HG03571 (cell line): ENCODE data around the gene INSR.
"Not testable (repeated sequence)": the region's sequence is repeated elsewhere in the genome, so short reads cannot be mapped to it uniquely, and the experiment has no call there.

Source experiments
- ATAC-seq: cut with Tn5 transposase; IDR thresholded peaks from one replicate; pipeline ENCODE4 v1.9.1; 2021; ENCODE audit not compliant: unreplicated experiment

INSR gene

GRCh38 chr19:7293762-7294557 is at the start of gene INSR:
INSR (minus strand) TSS chr19:7294414; CDS start chr19:7293891, 523 bp downstream.
- peak; percentile 49 for ATAC-seq

GRCh38 chr19:7342143-7342542 is 47.9 kb upstream of the INSR start:
- ATAC-seq: no peak

- no peak for ATAC-seq
Observed at GRCh38 chr19:7340959-7341837, 47.0 kb upstream of the INSR start.

- peak; percentile 73 for ATAC-seq
Observed at GRCh38 chr19:7337380-7338194, 43.4 kb upstream of the INSR start.

- ATAC-seq: no peak
Observed at GRCh38 chr19:7336321-7336973, 42.2 kb upstream of the INSR start.

GRCh38 chr19:7333198-7334118 is 39.2 kb upstream of the INSR start:
- ATAC-seq: no peak

- ATAC-seq: no peak
Observed at GRCh38 chr19:7331446-7331845, 37.2 kb upstream of the INSR start.

GRCh38 chr19:7328647-7329046 is 34.4 kb upstream of the INSR start:
- no peak for ATAC-seq

GRCh38 chr19:7327802-7328201 is 33.6 kb upstream of the INSR start:
- ATAC-seq: no peak

- ATAC-seq: no peak
Observed at GRCh38 chr19:7326105-7326877, 32.1 kb upstream of the INSR start.

- no peak for ATAC-seq
Observed at GRCh38 chr19:7318176-7318575, 24.0 kb upstream of the INSR start.

GRCh38 chr19:7312816-7313215 is 18.6 kb upstream of the INSR start:
- ATAC-seq: no peak

- ATAC-seq: no peak
Observed at GRCh38 chr19:7311911-7312310, 17.7 kb upstream of the INSR start.

GRCh38 chr19:7308327-7308726 is 14.1 kb upstream of the INSR start:
- ATAC-seq: not testable (repeated sequence)

- no peak for ATAC-seq
Observed at GRCh38 chr19:7307590-7308218, 13.5 kb upstream of the INSR start.

GRCh38 chr19:7304200-7304599 is 10.0 kb upstream of the INSR start:
- ATAC-seq: no peak

- ATAC-seq: no peak
Observed at GRCh38 chr19:7303470-7303869, 9.3 kb upstream of the INSR start.

GRCh38 chr19:7301525-7301924 is 7.3 kb upstream of the INSR start:
- ATAC-seq: no peak
